Naive thymus-derived CD4-positive, alpha-beta T cell (primary cell): ENCODE measurements around the gene GBX1. TPM values are rescaled to one million over a fixed set of nuclear protein-coding genes. Genes with fewer than 3 reads are reported as not detected.

ENCODE experiments used
- ATAC-seq: fragments of 150-1000 bp; cut with Tn5 transposase; 2 replicates; pipeline ENCODE4 v1.10.0; 2021; ENCODE audit warnings: mild to moderate bottlenecking, moderate library complexity
- CTCF ChIA-PET: fragments of 350-600 bp; sonication (Branson Sonifier 250); formaldehyde crosslinking; loops from one replicate; lab custom pipeline; 2021; ENCODE audit warnings: antibody characterized with exemption; lab: Charles Lee
- POLR2A ChIA-PET: fragments of 350-600 bp; sonication (Branson Sonifier 250); formaldehyde crosslinking; loops from one replicate; lab custom pipeline; 2021; ENCODE audit warnings: antibody characterized with exemption, inconsistent platforms; lab: Charles Lee
- DNase-seq, 9 donors: peaks; one replicate each; pipeline versions ENCODE4 v3.0.0 to v3.0.0-alpha.2; 2020 to 2022; ENCODE audit warnings: mixed read lengths in 1 of 9
- H3K27ac ChIP-seq: one replicate; pipeline ENCODE4 v1.7.0; 2013; ENCODE audit warnings: mild to moderate bottlenecking, low read depth, low read length, moderate library complexity
- H3K27me3 ChIP-seq, 2 donors: one replicate each; pipeline ENCODE4 v1.7.0; 2013; ENCODE audit warnings: low read length in 2 of 2, mild to moderate bottlenecking in 2 of 2, moderate library complexity in 2 of 2; ENCODE audit not compliant: control insufficient read depth in 2 of 2, insufficient read depth in 2 of 2
- H3K36me3 ChIP-seq, 3 experiments: 1 replicate in 2 of 3; 2 replicates in 1 of 3; pipeline ENCODE4 v1.7.0; 2013; ENCODE audit warnings: low read length in 3 of 3, mild to moderate bottlenecking in 3 of 3, moderate library complexity in 1 of 3; ENCODE audit not compliant: insufficient read depth in 3 of 3, control insufficient read depth in 2 of 3
- H3K4me1 ChIP-seq, 2 donors: one replicate each; pipeline ENCODE4 v1.7.0; 2013; ENCODE audit warnings: low read length in 2 of 2, mild to moderate bottlenecking in 2 of 2, moderate library complexity in 1 of 2; ENCODE audit not compliant: control insufficient read depth in 2 of 2, insufficient read depth in 2 of 2
- H3K4me3 ChIP-seq: 2 replicates; pipeline ENCODE4 v1.7.0; 2013; ENCODE audit warnings: mild to moderate bottlenecking, low read length
- H3K9me3 ChIP-seq, 3 experiments: 1 replicate in 2 of 3; 2 replicates in 1 of 3; pipeline ENCODE4 v1.7.0; 2013; ENCODE audit warnings: low read length in 3 of 3; ENCODE audit not compliant: control insufficient read depth in 2 of 3
- H3K27ac Mint-ChIP-seq, 9 donors: one replicate each; pipeline ENCODE4 v1.8.0; 2020 to 2022; ENCODE audit warnings: mixed read lengths in 9 of 9, mild to moderate bottlenecking in 8 of 9, moderate library complexity in 5 of 9, inconsistent platforms in 2 of 9
- H3K27me3 Mint-ChIP-seq, 5 donors: one replicate each; pipeline ENCODE4 v1.8.0; 2021 to 2022; ENCODE audit warnings: mixed read lengths in 5 of 5, mild to moderate bottlenecking in 1 of 5
- H3K36me3 Mint-ChIP-seq, 5 donors: one replicate each; pipeline ENCODE4 v1.8.0; 2020 to 2022; ENCODE audit warnings: mixed read lengths in 5 of 5, mild to moderate bottlenecking in 3 of 5, inconsistent platforms in 1 of 5
- H3K4me1 Mint-ChIP-seq, 7 donors: one replicate each; pipeline ENCODE4 v1.8.0; 2020 to 2022; ENCODE audit warnings: mixed read lengths in 7 of 7, mild to moderate bottlenecking in 3 of 7, inconsistent platforms in 1 of 7
- H3K4me3 Mint-ChIP-seq, 10 donors: one replicate each; pipeline ENCODE4 v1.8.0; 2020 to 2022; ENCODE audit warnings: mild to moderate bottlenecking in 10 of 10, mixed read lengths in 10 of 10, moderate library complexity in 6 of 10, inconsistent platforms in 2 of 10
- H3K9me3 Mint-ChIP-seq, 11 donors: one replicate each; pipeline ENCODE4 v1.8.0; 2020 to 2022; ENCODE audit warnings: mixed read lengths in 11 of 11, mild to moderate bottlenecking in 4 of 11, inconsistent platforms in 1 of 11, moderate library complexity in 1 of 11
- intact Hi-C, 2 donors: fragments of 100-400 bp; cut with micrococcal nuclease; formaldehyde crosslinking; loops; one replicate each; pipeline ENCODE4 v1.15.1; 2023
- polyA plus RNA-seq, 2 donors: library from polyadenylated mRNA; unstranded; fragments of 300-500 nt; fragmentation: Illumina TruSeq; gene quantifications; one replicate each; pipeline ENCODE4 v1.2.3, GENCODE V29; 2021
- total RNA-seq, 6 experiments: library from RNA in 5 of 6; stranded (reverse) in 5 of 6; gene quantifications; 1 replicate in 5 of 6; 2 replicates in 1 of 6; pipeline ENCODE4 v1.2.3 and lab custom pipeline; 2021 to 2026

Gene GBX1
- not detected for total RNA-seq
- not detected for polyA plus RNA-seq
- total RNA-seq (lab: John Stamatoyannopoulos, UW) = not detected

- peaks cover 7 to 16% (median 10%) of the 10 kb centered on the region in 7 donors for H3K4me1 Mint-ChIP-seq
- H3K4me3 ChIP-seq = peak within 1 kb of the TSS; percentile 31
- ATAC-seq = peak; percentile 62
- peaks cover 30 to 41% (median 35%) of the 10 kb centered on the region in 5 donors for H3K27me3 Mint-ChIP-seq
- POLR2A ChIA-PET = no interaction called here
- H3K27ac ChIP-seq = no peak within 1 kb of the TSS
- H3K9me3 ChIP-seq = no peaks in the 10 kb centered on the region
- H3K27me3 ChIP-seq = peaks cover 9 to 14% of the 10 kb centered on the region in 2 donors
- H3K4me3 Mint-ChIP-seq = peak within 1 kb of the TSS; percentile 65 to 92 (median 79)
- CTCF ChIA-PET = interaction anchor here (1.3 kb wide), 1 partner anchor 10 kb away, joined by 5 read pairs; no protein-coding TSS in a partner anchor
- peak within 1 kb of the TSS in 1 of 9 donors; percentile 34 for H3K27ac Mint-ChIP-seq
- DNase-seq = no peak
- H3K4me1 ChIP-seq = peaks cover 0 to 3% of the 10 kb centered on the region in 2 donors
- H3K36me3 Mint-ChIP-seq = no peaks in the 10 kb centered on the region
- no peaks in the 10 kb centered on the region for H3K9me3 Mint-ChIP-seq
- intact Hi-C loops = loop anchor here in 1 of 2 donors (5.0 kb wide), 1 partner anchor 135 kb away; no protein-coding TSS in a partner anchor
- H3K36me3 ChIP-seq = no peaks in the 10 kb centered on the region
These were observed at the start of gene GBX1 for GRCh38 chr7:151167197-151167961. Gene GBX1 (minus strand): TSS chr7:151167694. CDS start chr7:151167548, 146 bp downstream.

GRCh38 chr7:151215396-151215795 lies 47.9 kb upstream of the GBX1 start:
- Mint-ChIP-seq H3K36me3 (peaks cover 26 to 46% (median 28%) of the 10 kb centered on the region in 5 donors), H3K4me1 (peaks cover 0 to 5% (median 0%) of the 10 kb centered on the region in 7 donors), H3K27me3 (no peaks in the 10 kb centered on the region), H3K4me3 (no peak overlapping the region), H3K9me3 (no peaks in the 10 kb centered on the region), H3K27ac (no peak overlapping the region)
- CTCF ChIA-PET = no interaction called here
- ATAC-seq (no peak), DNase-seq (no peak)
- no peaks in the 10 kb centered on the region for H3K4me1 ChIP-seq
- no peaks in the 10 kb centered on the region for H3K27me3 ChIP-seq
- POLR2A ChIA-PET = no interaction called here
- H3K27ac ChIP-seq = no peak overlapping the region
- no peaks in the 10 kb centered on the region for H3K9me3 ChIP-seq
- intact Hi-C loops = no loop called here
- H3K4me3 ChIP-seq = no peak overlapping the region
- H3K36me3 ChIP-seq = peaks cover 10 to 83% (median 19%) of the 10 kb centered on the region in 3 experiments

- Mint-ChIP-seq H3K27ac (no peak overlapping the region), H3K36me3 (peaks cover 22 to 37% (median 25%) of the 10 kb centered on the region in 5 donors), H3K27me3 (no peaks in the 10 kb centered on the region), H3K4me1 (peaks cover 0 to 5% (median 0%) of the 10 kb centered on the region in 7 donors), H3K4me3 (no peak overlapping the region), H3K9me3 (no peaks in the 10 kb centered on the region)
- Histone ChIP-seq H3K27me3 (no peaks in the 10 kb centered on the region), H3K9me3 (no peaks in the 10 kb centered on the region), H3K36me3 (peaks cover 4 to 68% (median 12%) of the 10 kb centered on the region in 3 experiments), H3K27ac (no peak overlapping the region), H3K4me3 (no peak overlapping the region), H3K4me1 (no peaks in the 10 kb centered on the region)
- POLR2A ChIA-PET = no interaction called here
- CTCF ChIA-PET = interaction anchor here (0.6 to 0.8 kb wide), 2 partner anchors 103 to 167 kb away, joined by 3 read pairs; no protein-coding TSS in a partner anchor
- no peak for DNase-seq
- intact Hi-C loops = no loop called here
- no peak for ATAC-seq
These were observed 46.3 kb upstream of the GBX1 start for GRCh38 chr7:151213826-151214225.

GRCh38 chr7:151212626-151213025 lies 45.1 kb upstream of the GBX1 start:
- CTCF ChIA-PET = no interaction called here
- Histone ChIP-seq H3K27me3 (no peaks in the 10 kb centered on the region), H3K36me3 (peaks cover 4 to 56% (median 5%) of the 10 kb centered on the region in 3 experiments), H3K27ac (no peak overlapping the region), H3K9me3 (no peaks in the 10 kb centered on the region), H3K4me1 (peaks cover 4 to 6% of the 10 kb centered on the region in 2 donors), H3K4me3 (no peak overlapping the region)
- peaks cover 11 to 25% (median 17%) of the 10 kb centered on the region in 5 donors for H3K36me3 Mint-ChIP-seq
- no peak overlapping the region for H3K27ac Mint-ChIP-seq
- no peak for ATAC-seq
- no peak overlapping the region for H3K4me3 Mint-ChIP-seq
- H3K4me1 Mint-ChIP-seq = peaks cover 3 to 10% (median 7%) of the 10 kb centered on the region in 7 donors
- DNase-seq = no peak
- intact Hi-C loops = no loop called here
- H3K9me3 Mint-ChIP-seq = no peaks in the 10 kb centered on the region
- H3K27me3 Mint-ChIP-seq = no peaks in the 10 kb centered on the region
- POLR2A ChIA-PET = no interaction called here

- H3K9me3 Mint-ChIP-seq = no peaks in the 10 kb centered on the region
- H3K4me1 Mint-ChIP-seq = peaks cover 16 to 23% (median 19%) of the 10 kb centered on the region in 7 donors
- no peak overlapping the region for H3K27ac ChIP-seq
- H3K27me3 Mint-ChIP-seq = peaks cover 0 to 2% (median 0%) of the 10 kb centered on the region in 5 donors
- peaks cover 15 to 17% of the 10 kb centered on the region in 2 donors for H3K4me1 ChIP-seq
- H3K27me3 ChIP-seq = no peaks in the 10 kb centered on the region
- peaks cover 0 to 42% (median 4%) of the 10 kb centered on the region in 3 experiments for H3K36me3 ChIP-seq
- H3K9me3 ChIP-seq = no peaks in the 10 kb centered on the region
- ATAC-seq (no peak), DNase-seq (no peak)
- CTCF ChIA-PET = no interaction called here
- no peak overlapping the region for H3K4me3 Mint-ChIP-seq
- POLR2A ChIA-PET = no interaction called here
- peak overlapping the region in 1 of 9 donors; percentile 26 for H3K27ac Mint-ChIP-seq
- intact Hi-C loops = no loop called here
- H3K36me3 Mint-ChIP-seq = peaks cover 11 to 25% (median 17%) of the 10 kb centered on the region in 5 donors
- no peak overlapping the region for H3K4me3 ChIP-seq
These were observed 43.8 kb upstream of the GBX1 start for GRCh38 chr7:151211155-151211772.

GRCh38 chr7:151210087-151210854 lies 42.8 kb upstream of the GBX1 start, which contains the start of gene H2BK1:
Gene H2BK1 (minus strand): TSS chr7:151210488. CDS start chr7:151210318, 170 bp downstream.
- Mint-ChIP-seq H3K9me3 (no peaks in the 10 kb centered on the region), H3K27me3 (peaks cover 0 to 8% (median 0%) of the 10 kb centered on the region in 5 donors), H3K36me3 (peaks cover 4 to 17% (median 10%) of the 10 kb centered on the region in 5 donors), H3K4me3 (no peak within 1 kb of the TSS), H3K4me1 (peaks cover 16 to 28% (median 23%) of the 10 kb centered on the region in 7 donors), H3K27ac (peak within 1 kb of the TSS in 2 of 9 donors; percentile 26 to 62)
- H3K4me1 ChIP-seq = peaks cover 15 to 20% of the 10 kb centered on the region in 2 donors
- peaks cover 0 to 32% (median 0%) of the 10 kb centered on the region in 3 experiments for H3K36me3 ChIP-seq
- DNase-seq (no peak), ATAC-seq (no peak)
- no peak within 1 kb of the TSS for H3K27ac ChIP-seq
- no peaks in the 10 kb centered on the region for H3K9me3 ChIP-seq
- H3K27me3 ChIP-seq = no peaks in the 10 kb centered on the region
- CTCF ChIA-PET = no interaction called here
- no peak within 1 kb of the TSS for H3K4me3 ChIP-seq
- intact Hi-C loops = no loop called here
- POLR2A ChIA-PET = no interaction called here
